A549 (cell line): Measurements from ENCODE around the gene SDSL. TPM values are rescaled to one million over a fixed set of nuclear protein-coding genes. Genes with fewer than 3 reads are reported as not detected.

Source experiments
- ATAC-seq, 2 experiments: fragments of 200-7000 bp in 1 of 2; fragments of >200 bp in 1 of 2; cut with Nextera tagmentation in 1 of 2; cut with Tn5 transposase in 1 of 2; 3 replicates each; pipeline versions ENCODE4 v1.8.0 to v1.9.1; 2018 to 2020; ENCODE audit warnings: mild to moderate bottlenecking in 1 of 2, moderate library complexity in 1 of 2
- CTCF ChIA-PET: fragments of 300-600 bp; sonication (Branson Sonifier 250); formaldehyde crosslinking; extraction: SDS; loops from one replicate; lab custom pipeline; 2021; ENCODE audit warnings: antibody characterized with exemption, inconsistent platforms; lab: Yijun Ruan, JAX
- POLR2A ChIA-PET: fragments of 350-600 bp; formaldehyde crosslinking; extraction: SDS; loops from one replicate; lab custom pipeline; 2021; ENCODE audit warnings: antibody characterized with exemption, inconsistent platforms; lab: Yijun Ruan, JAX
- DNase-seq, 2 experiments: peaks; one replicate each; pipeline versions ENCODE4 v3.0.0 to v3.0.0-alpha.2; 2011 to 2016; ENCODE audit warnings: low read depth in 1 of 2, low spot score in 1 of 2
- FAIRE-seq: peaks from 2 replicates; lab custom pipeline; 2011; peaks lifted over from hg19 to GRCh38; lab: Jason Lieb, UNC
- H3K27ac ChIP-seq, 2 experiments: fragments of >200 bp; sonication (Bioruptor Twin); formaldehyde crosslinking; 3 replicates each; pipeline ENCODE4 v1.5.1; 2016 to 2017
- H3K4me1 ChIP-seq: fragments of >200 bp; sonication (Bioruptor Twin); formaldehyde crosslinking; 3 replicates; pipeline ENCODE4 v1.6.1; 2016
- H3K4me2 ChIP-seq: fragments of >200 bp; sonication (Bioruptor Twin); formaldehyde crosslinking; 3 replicates; pipeline ENCODE4 v1.6.1; 2016
- H3K4me3 ChIP-seq: fragments of >200 bp; sonication (Bioruptor Twin); formaldehyde crosslinking; 3 replicates; pipeline ENCODE4 v1.5.1; 2016
- H3K9me3 ChIP-seq: fragments of >200 bp; sonication (Bioruptor Twin); formaldehyde crosslinking; 3 replicates; pipeline ENCODE4 v1.6.1; 2016
- CEBPB ChIP-seq, 2 experiments: fragments of >200 bp in 1 of 2; sonication (Bioruptor Twin) in 1 of 2; formaldehyde crosslinking in 1 of 2; IDR thresholded peaks; 2 replicates each; pipeline ENCODE4 v1.6.1; 2012 to 2016
- CHD4 ChIP-seq: fragments of 200-600 bp; sonication (generic); IDR thresholded peaks from 2 replicates; pipeline ENCODE4 v1.6.1; 2016; ENCODE audit warnings: antibody characterized with exemption, mild to moderate bottlenecking, borderline replicate concordance
- E2F6 ChIP-seq: IDR thresholded peaks from 2 replicates; pipeline ENCODE4 v1.6.1; 2012; ENCODE audit warnings: low read depth, borderline replicate concordance
- EHF ChIP-seq: fragments of 250-450 bp; sonication (Bioruptor Pico); IDR thresholded peaks from 2 replicates; pipeline ENCODE4 v1.5.0; 2020; ENCODE audit warnings: mild to moderate bottlenecking
- EP300 ChIP-seq, 2 experiments: fragments of >200 bp; sonication (Bioruptor Twin); formaldehyde crosslinking; IDR thresholded peaks; 2 replicates in 1 of 2; 3 replicates in 1 of 2; pipeline ENCODE4 v1.6.1; 2016 to 2017
- FOSB ChIP-seq: fragments of 250-450 bp; sonication (Bioruptor Pico); IDR thresholded peaks from 2 replicates; pipeline ENCODE4 v1.5.0; 2020; ENCODE audit warnings: mild to moderate bottlenecking, moderate library complexity
- GATA3 ChIP-seq: IDR thresholded peaks from 2 replicates; pipeline ENCODE4 v1.6.1; 2012; ENCODE audit warnings: borderline replicate concordance
- HEYL ChIP-seq: fragments of 250-450 bp; sonication (Bioruptor Pico); IDR thresholded peaks from 2 replicates; pipeline ENCODE4 v1.8.0; 2021; ENCODE audit warnings: mild to moderate bottlenecking, moderate library complexity
- HOXB5 ChIP-seq: fragments of 250-450 bp; sonication (Bioruptor Pico); IDR thresholded peaks from 2 replicates; pipeline ENCODE4 v1.5.0; 2020; ENCODE audit warnings: mild to moderate bottlenecking, moderate library complexity
- JUNB ChIP-seq: fragments of >200 bp; sonication (Bioruptor Twin); formaldehyde crosslinking; IDR thresholded peaks from 2 replicates; pipeline ENCODE4 v1.6.1; 2016
- MAFK ChIP-seq: fragments of 450-650 bp; IDR thresholded peaks from 2 replicates; pipeline ENCODE4 v1.6.1; 2014; ENCODE audit not compliant: partially characterized antibody
- MAZ ChIP-seq: fragments of 150-350 bp; IDR thresholded peaks from 2 replicates; pipeline ENCODE4 v1.6.1; 2014; ENCODE audit warnings: antibody characterized with exemption, low read depth, low read length, borderline replicate concordance
- NFE2L2 ChIP-seq: fragments of 150-350 bp; conservative IDR thresholded peaks from 2 replicates; pipeline ENCODE4 v1.6.1; 2014; ENCODE audit warnings: low read length
- NPAS2 ChIP-seq: fragments of 250-450 bp; sonication (Bioruptor Pico); IDR thresholded peaks from 2 replicates; pipeline ENCODE4 v1.8.0; 2022; ENCODE audit warnings: mild to moderate bottlenecking, moderate library complexity, borderline replicate concordance
- RCOR1 ChIP-seq: fragments of 150-350 bp; IDR thresholded peaks from 2 replicates; pipeline ENCODE4 v1.6.1; 2014; ENCODE audit warnings: antibody characterized with exemption, low read length, low read depth
- RNF2 ChIP-seq: fragments of 200-600 bp; sonication (generic); IDR thresholded peaks from 2 replicates; pipeline ENCODE4 v1.6.1; 2016; ENCODE audit warnings: low read depth, mild to moderate bottlenecking, antibody characterized with exemption, moderate library complexity, borderline replicate concordance
- TFCP2L1 ChIP-seq: fragments of 250-450 bp; sonication (Bioruptor Pico); IDR thresholded peaks from 2 replicates; pipeline ENCODE4 v1.5.0; 2021; ENCODE audit warnings: mild to moderate bottlenecking
- TP53 ChIP-seq: fragments of 250-450 bp; sonication (Bioruptor Pico); IDR thresholded peaks from 2 replicates; pipeline ENCODE4 v1.5.0; 2021; ENCODE audit warnings: mild to moderate bottlenecking, moderate library complexity
- USF2 ChIP-seq: fragments of 450-650 bp; IDR thresholded peaks from 2 replicates; pipeline ENCODE4 v1.6.1; 2014; ENCODE audit warnings: antibody characterized with exemption
- ZC3H11A ChIP-seq: fragments of 450-650 bp; IDR thresholded peaks from 2 replicates; pipeline ENCODE4 v1.6.1; 2014; ENCODE audit warnings: antibody characterized with exemption, mild to moderate bottlenecking
- ZNF302 ChIP-seq: fragments of 250-450 bp; sonication (Bioruptor Pico); IDR thresholded peaks from 2 replicates; pipeline ENCODE4 v1.9.0; 2021; ENCODE audit warnings: inconsistent platforms, mild to moderate bottlenecking, moderate library complexity
- ZSCAN20 ChIP-seq: fragments of 250-450 bp; sonication (Bioruptor Pico); IDR thresholded peaks from 2 replicates; pipeline ENCODE4 v1.8.0; 2022; ENCODE audit warnings: mild to moderate bottlenecking, moderate library complexity
- WGBS: methylation state at CpG from one replicate; pipeline ENCODE4 v1.1.6; 2017; ENCODE audit errors: missing lambda C conversion rate; 5-methylcytosine and 5-hydroxymethylcytosine counted together
- polyA plus RNA-seq, 4 experiments: library from polyadenylated mRNA; depleted of rRNA in 3 of 4; stranded (reverse); fragments of >200 nt; fragmentation: RNase III in 1 of 4; extraction: RNeasy Plus Mini Kit Qiagen cat#74134 plus additional on column Dnase treatment in 1 of 4; gene quantifications; 2 replicates in 3 of 4; 3 replicates in 1 of 4; pipeline ENCODE4 v1.2.3, GENCODE V29; 2011 to 2017
- TF ChIP-seq, protein P1 (sequence below): fragments of >200 bp; sonication (Bioruptor Twin); formaldehyde crosslinking; IDR thresholded peaks from 3 replicates; pipeline ENCODE4 v1.6.1; 2016

Gene SDSL
- polyA plus RNA-seq, 2 of the 4 experiments (the other 2 are of a cell fraction) = 21.0 to 26.7 TPM

GRCh38 chr12:113432986-113433385 lies 10.8 kb downstream of the SDSL start:
- DNase-seq (no peak), FAIRE-seq (no peak), ATAC-seq (no peak)
- no peak overlapping the region for H3K27ac ChIP-seq
- no peak for TF ChIP-seq TFCP2L1 (CRISPR knock-in tag)
- no peak for TF ChIP-seq E2F6
- TF ChIP-seq NPAS2 (CRISPR knock-in tag) = no peak
- TF ChIP-seq ZC3H11A = no peak
- TF ChIP-seq ZSCAN20 (CRISPR knock-in tag) = no peak
- no peak for TF ChIP-seq CEBPB (IDR thresholded peaks at IDR 0.05)
- no peak for TF ChIP-seq JUNB
- TF ChIP-seq HEYL (CRISPR knock-in tag) = no peak
- no peak for TF ChIP-seq CHD4
- no peak overlapping the region for H3K4me3 ChIP-seq
- H3K4me1 ChIP-seq = no peaks in the 10 kb centered on the region
- H3K9me3 ChIP-seq = no peaks in the 10 kb centered on the region
- no peak overlapping the region for H3K4me2 ChIP-seq
- POLR2A ChIA-PET = no interaction called here
- CTCF ChIA-PET = interaction anchor here (1.3 kb wide), 1 partner anchor 29 kb away, joined by 3 read pairs; no protein-coding TSS in a partner anchor

- ChIA-PET POLR2A (no interaction called here), CTCF (interaction anchor here (1.0 to 2.3 kb wide), 8 partner anchors 10 to 477 kb away, joined by 3 to 22 read pairs (median 4); no protein-coding TSS in a partner anchor)
- H3K9me3 ChIP-seq = no peaks in the 10 kb centered on the region
- no peak for FAIRE-seq
- H3K27ac ChIP-seq = no peak overlapping the region
- H3K4me1 ChIP-seq = no peaks in the 10 kb centered on the region
- no peak overlapping the region for H3K4me2 ChIP-seq
- no peak for TF ChIP-seq TFCP2L1 (CRISPR knock-in tag)
- no peak for TF ChIP-seq MAFK
- TF ChIP-seq GATA3 = no peak
- TF ChIP-seq FOSB (CRISPR knock-in tag) = no peak
- no peak for TF ChIP-seq ZNF302 (CRISPR knock-in tag)
- TF ChIP-seq E2F6 = no peak
- TF ChIP-seq HOXB5 = no peak
- TF ChIP-seq TP53 (CRISPR knock-in tag) = no peak
- TF ChIP-seq, protein P1, sequence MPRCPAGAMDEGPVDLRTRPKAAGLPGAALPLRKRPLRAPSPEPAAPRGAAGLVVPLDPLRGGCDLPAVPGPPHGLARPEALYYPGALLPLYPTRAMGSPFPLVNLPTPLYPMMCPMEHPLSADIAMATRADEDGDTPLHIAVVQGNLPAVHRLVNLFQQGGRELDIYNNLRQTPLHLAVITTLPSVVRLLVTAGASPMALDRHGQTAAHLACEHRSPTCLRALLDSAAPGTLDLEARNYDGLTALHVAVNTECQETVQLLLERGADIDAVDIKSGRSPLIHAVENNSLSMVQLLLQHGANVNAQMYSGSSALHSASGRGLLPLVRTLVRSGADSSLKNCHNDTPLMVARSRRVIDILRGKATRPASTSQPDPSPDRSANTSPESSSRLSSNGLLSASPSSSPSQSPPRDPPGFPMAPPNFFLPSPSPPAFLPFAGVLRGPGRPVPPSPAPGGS = no peak
- TF ChIP-seq USF2 = no peak
- TF ChIP-seq CHD4 = no peak
- no peak for TF ChIP-seq MAZ
- TF ChIP-seq RCOR1 = no peak
- TF ChIP-seq EHF (CRISPR knock-in tag) = no peak
- no peak for DNase-seq
- H3K4me3 ChIP-seq = no peak overlapping the region
- WGBS = 100% methylated on average over 2 of the region's 5 CpGs
- no peak for ATAC-seq
Observed at GRCh38 chr12:113435367-113435766, 13.2 kb downstream of the SDSL start.

- Histone ChIP-seq H3K9me3 (no peaks in the 10 kb centered on the region), H3K4me2 (no peak overlapping the region), H3K27ac (no peak overlapping the region), H3K4me3 (no peak overlapping the region), H3K4me1 (no peaks in the 10 kb centered on the region)
- no peak for TF ChIP-seq RCOR1
- TF ChIP-seq NFE2L2 = no peak
- no peak for TF ChIP-seq RNF2
- TF ChIP-seq EP300 (IDR thresholded peaks at IDR 0.05) = no peak
- ChIA-PET CTCF (interaction anchor here (2.1 kb wide), 1 partner anchor 476 kb away, joined by 8 read pairs; no protein-coding TSS in a partner anchor), POLR2A (no interaction called here)
- DNase-seq (no peak), FAIRE-seq (no peak), ATAC-seq (no peak)
- 36% methylated on average over 4 of the region's 6 CpGs for WGBS
Observed at GRCh38 chr12:113436586-113436985, 14.4 kb downstream of the SDSL start.
